ENCODE measurements around the gene PATJ.

The PATJ gene

GRCh38 chr1:62176597-62177312 is 434.5 kb downstream of the PATJ start:
- no peak for TF ChIP-seq PATZ1 (CRISPR knock-in tag; IDR thresholded peaks at IDR 0.05; ENCODE audit: borderline replicate concordance)
- no peak for TF ChIP-seq TSHZ2 (CRISPR knock-in tag; IDR thresholded peaks at IDR 0.05)
- no peak for TF ChIP-seq ZNF8 (CRISPR knock-in tag; IDR thresholded peaks at IDR 0.05)
- TF ChIP-seq ZNF70 (CRISPR knock-in tag; IDR thresholded peaks at IDR 0.05), result no peak
- TF ChIP-seq ZFP3 (CRISPR knock-in tag; IDR thresholded peaks at IDR 0.05), result no peak
- no peak for TF ChIP-seq CSDC2 (CRISPR knock-in tag; IDR thresholded peaks at IDR 0.05)
- TF ChIP-seq, protein P1, sequence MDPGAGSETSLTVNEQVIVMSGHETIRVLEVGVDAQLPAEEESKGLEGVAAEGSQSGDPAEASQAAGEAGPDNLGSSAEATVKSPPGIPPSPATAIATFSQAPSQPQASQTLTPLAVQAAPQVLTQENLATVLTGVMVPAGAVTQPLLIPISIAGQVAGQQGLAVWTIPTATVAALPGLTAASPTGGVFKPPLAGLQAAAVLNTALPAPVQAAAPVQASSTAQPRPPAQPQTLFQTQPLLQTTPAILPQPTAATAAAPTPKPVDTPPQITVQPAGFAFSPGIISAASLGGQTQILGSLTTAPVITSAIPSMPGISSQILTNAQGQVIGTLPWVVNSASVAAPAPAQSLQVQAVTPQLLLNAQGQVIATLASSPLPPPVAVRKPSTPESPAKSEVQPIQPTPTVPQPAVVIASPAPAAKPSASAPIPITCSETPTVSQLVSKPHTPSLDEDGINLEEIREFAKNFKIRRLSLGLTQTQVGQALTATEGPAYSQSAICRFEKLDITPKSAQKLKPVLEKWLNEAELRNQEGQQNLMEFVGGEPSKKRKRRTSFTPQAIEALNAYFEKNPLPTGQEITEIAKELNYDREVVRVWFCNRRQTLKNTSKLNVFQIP (CRISPR knock-in tag; IDR thresholded peaks at IDR 0.05; ENCODE audit: borderline replicate concordance, low read depth), result no peak
- no peak for TF ChIP-seq ZFP30 (CRISPR knock-in tag; IDR thresholded peaks at IDR 0.05)
- TF ChIP-seq OSR1 (CRISPR knock-in tag; IDR thresholded peaks at IDR 0.05), result no peak
- no peak for TF ChIP-seq TOX (CRISPR knock-in tag; IDR thresholded peaks at IDR 0.05; ENCODE audit: borderline replicate concordance)
- TF ChIP-seq GLIS3 (CRISPR knock-in tag; IDR thresholded peaks at IDR 0.05), result no peak
- no peak for TF ChIP-seq ZC3H10 (CRISPR knock-in tag; IDR thresholded peaks at IDR 0.05)
- TF ChIP-seq TCF4 (CRISPR knock-in tag; IDR thresholded peaks at IDR 0.05; ENCODE audit: borderline replicate concordance), result no peak
- no peak for TF ChIP-seq ZNF565 (CRISPR knock-in tag; conservative IDR thresholded peaks at IDR 0.05; ENCODE audit: low read depth)
- no peak for TF ChIP-seq SNAI2 (CRISPR knock-in tag; IDR thresholded peaks at IDR 0.05)
- TF ChIP-seq CREB5 (CRISPR knock-in tag; IDR thresholded peaks at IDR 0.05; ENCODE audit: low read depth), result no peak
- no peak for TF ChIP-seq ISL1 (CRISPR knock-in tag; IDR thresholded peaks at IDR 0.05)
- no peak for TF ChIP-seq CSRNP3 (CRISPR knock-in tag; IDR thresholded peaks at IDR 0.05)
- TF ChIP-seq RARB (CRISPR knock-in tag; IDR thresholded peaks at IDR 0.05), result no peak
- ATAC-seq, result no peak

DNA sequence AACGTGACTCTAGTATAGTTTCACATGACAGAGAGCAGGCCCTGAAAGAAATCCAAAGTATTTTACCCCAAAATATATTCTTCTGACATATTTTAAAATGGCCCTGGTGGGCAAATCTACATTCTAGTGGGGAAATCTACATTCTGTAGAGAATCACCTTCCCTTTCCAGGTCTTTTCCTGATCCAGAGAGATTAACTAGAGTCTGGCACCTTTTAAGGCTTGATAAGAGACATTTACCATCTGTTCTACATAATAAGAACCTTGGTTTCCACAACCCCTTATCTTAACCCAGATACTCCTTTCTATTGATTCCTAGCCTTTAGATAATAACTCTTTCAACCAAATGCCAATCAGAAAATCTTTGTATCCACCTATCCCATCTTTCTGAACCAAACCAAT is 435.3 kb downstream of the PATJ start:
- no peak for ATAC-seq
- TF ChIP-seq TOX (CRISPR knock-in tag; IDR thresholded peaks at IDR 0.05; ENCODE audit: borderline replicate concordance) (no peak), OSR1 (CRISPR knock-in tag; IDR thresholded peaks at IDR 0.05) (no peak), CSRNP3 (CRISPR knock-in tag; IDR thresholded peaks at IDR 0.05) (no peak), CREB5 (CRISPR knock-in tag; IDR thresholded peaks at IDR 0.05; ENCODE audit: low read depth) (no peak), TCF4 (CRISPR knock-in tag; IDR thresholded peaks at IDR 0.05; ENCODE audit: borderline replicate concordance) (no peak), PATZ1 (CRISPR knock-in tag; IDR thresholded peaks at IDR 0.05; ENCODE audit: borderline replicate concordance) (no peak), PPARA (CRISPR knock-in tag; IDR thresholded peaks at IDR 0.05; ENCODE audit: borderline replicate concordance) (no peak), ZNF70 (CRISPR knock-in tag; IDR thresholded peaks at IDR 0.05) (no peak), RARB (CRISPR knock-in tag; IDR thresholded peaks at IDR 0.05) (no peak), ZFP3 (CRISPR knock-in tag; IDR thresholded peaks at IDR 0.05) (no peak), ZNF8 (CRISPR knock-in tag; IDR thresholded peaks at IDR 0.05) (no peak), ARNTL (CRISPR knock-in tag; IDR thresholded peaks at IDR 0.05; ENCODE audit: borderline replicate concordance, low read depth) (no peak), ZC3H10 (CRISPR knock-in tag; IDR thresholded peaks at IDR 0.05) (no peak), ZFP30 (CRISPR knock-in tag; IDR thresholded peaks at IDR 0.05) (no peak), ISL1 (CRISPR knock-in tag; IDR thresholded peaks at IDR 0.05) (no peak), GLIS3 (CRISPR knock-in tag; IDR thresholded peaks at IDR 0.05) (no peak), CSDC2 (CRISPR knock-in tag; IDR thresholded peaks at IDR 0.05) (no peak)
- TF ChIP-seq, protein P1 (CRISPR knock-in tag; IDR thresholded peaks at IDR 0.05; ENCODE audit: borderline replicate concordance, low read depth), result no peak
